Left ventricle myocardium inferior (tissue), 1 donor: ENCODE results near the gene MRPL16. TPM values are rescaled to one million over a fixed set of nuclear protein-coding genes. Genes with fewer than 3 reads are reported as not detected.
"Not testable (repeated sequence)": the region's sequence is repeated elsewhere in the genome, so short reads cannot be mapped to it uniquely, and the experiment has no call there.

ENCODE experiments used
- DNase-seq: peaks from one replicate; pipeline ENCODE4 v3.0.0-alpha.2; 2020
- H3K27ac ChIP-seq: fragments of 200-600 bp; replicated peaks from 2 replicates; pipeline ENCODE4 v1.8.0; 2021
- H3K27me3 ChIP-seq: fragments of 200-600 bp; 2 replicates; pipeline ENCODE4 v1.8.0; 2021; ENCODE audit warnings: low read depth
- H3K36me3 ChIP-seq: fragments of 200-600 bp; 2 replicates; pipeline ENCODE4 v1.8.0; 2021
- H3K4me1 ChIP-seq: fragments of 200-600 bp; 2 replicates; pipeline ENCODE4 v1.8.0; 2021
- H3K4me3 ChIP-seq: fragments of 200-600 bp; 2 replicates; pipeline ENCODE4 v1.8.0; 2021; ENCODE audit warnings: mild to moderate bottlenecking, moderate library complexity
- H3K9me3 ChIP-seq: fragments of 200-600 bp; replicated peaks from 2 replicates; pipeline ENCODE4 v1.8.0; 2021
- intact Hi-C: fragments of 100-400 bp; cut with micrococcal nuclease; formaldehyde crosslinking; loops from one replicate; pipeline ENCODE4 v1.11.0; 2022
- total RNA-seq: library from RNA; stranded (reverse); fragmentation: NEBNext Ultra II Directional; extraction: Animal tissue kit (Norgen Biotek cat#: 25700); gene quantifications from one replicate; pipeline ENCODE4 v1.2.1, GENCODE V29; 2021
- TF ChIP-seq, protein P1 (sequence below): fragments of 200-600 bp; IDR thresholded peaks from 2 replicates; pipeline ENCODE4 v1.8.0; 2021; ENCODE audit warnings: antibody characterized with exemption, mild to moderate bottlenecking, borderline replicate concordance
- donor health status: DM: no; HTN: yes; CAD: no; lungs with severe emphysema.

Gene MRPL16
- total RNA-seq, 1 donor from 2014 or later, result 93.2 TPM

DNA sequence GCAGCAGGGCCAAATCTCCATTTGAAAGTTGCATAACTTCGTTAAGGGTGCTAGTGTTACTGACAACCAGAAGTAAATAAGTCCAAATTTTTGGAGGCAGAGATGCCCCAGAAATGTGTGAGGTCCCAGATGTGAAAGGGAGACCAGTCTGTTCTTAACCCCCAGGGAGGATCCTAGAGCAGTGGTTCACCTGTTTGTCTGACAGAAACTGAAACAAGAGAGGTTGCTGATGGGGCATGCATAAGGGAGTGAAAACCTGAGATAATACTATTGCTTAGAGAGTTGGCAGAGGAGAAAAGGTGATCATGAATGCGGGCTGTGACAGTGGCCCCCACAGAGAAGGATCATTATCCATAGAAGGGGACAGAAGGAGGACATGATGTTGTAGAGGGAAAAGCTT lies 30.9 kb upstream of the MRPL16 start:
- Histone ChIP-seq H3K4me3 (no peak overlapping the region), H3K36me3 (no peaks in the 10 kb centered on the region), H3K4me1 (no peaks in the 10 kb centered on the region), H3K9me3 (no peaks in the 10 kb centered on the region), H3K27ac (no peak overlapping the region), H3K27me3 (no peaks in the 10 kb centered on the region)
- TF ChIP-seq, protein P1, sequence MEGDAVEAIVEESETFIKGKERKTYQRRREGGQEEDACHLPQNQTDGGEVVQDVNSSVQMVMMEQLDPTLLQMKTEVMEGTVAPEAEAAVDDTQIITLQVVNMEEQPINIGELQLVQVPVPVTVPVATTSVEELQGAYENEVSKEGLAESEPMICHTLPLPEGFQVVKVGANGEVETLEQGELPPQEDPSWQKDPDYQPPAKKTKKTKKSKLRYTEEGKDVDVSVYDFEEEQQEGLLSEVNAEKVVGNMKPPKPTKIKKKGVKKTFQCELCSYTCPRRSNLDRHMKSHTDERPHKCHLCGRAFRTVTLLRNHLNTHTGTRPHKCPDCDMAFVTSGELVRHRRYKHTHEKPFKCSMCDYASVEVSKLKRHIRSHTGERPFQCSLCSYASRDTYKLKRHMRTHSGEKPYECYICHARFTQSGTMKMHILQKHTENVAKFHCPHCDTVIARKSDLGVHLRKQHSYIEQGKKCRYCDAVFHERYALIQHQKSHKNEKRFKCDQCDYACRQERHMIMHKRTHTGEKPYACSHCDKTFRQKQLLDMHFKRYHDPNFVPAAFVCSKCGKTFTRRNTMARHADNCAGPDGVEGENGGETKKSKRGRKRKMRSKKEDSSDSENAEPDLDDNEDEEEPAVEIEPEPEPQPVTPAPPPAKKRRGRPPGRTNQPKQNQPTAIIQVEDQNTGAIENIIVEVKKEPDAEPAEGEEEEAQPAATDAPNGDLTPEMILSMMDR, result no peak
- no peak for DNase-seq
- intact Hi-C loops, result no loop called here

GRCh38 chr11:59839615-59840014 lies 29.0 kb upstream of the MRPL16 start:
- TF ChIP-seq, protein P1, result no peak
- no peak for DNase-seq
- H3K9me3 ChIP-seq, result no peaks in the 10 kb centered on the region
- no peaks in the 10 kb centered on the region for H3K36me3 ChIP-seq
- no peaks in the 10 kb centered on the region for H3K27me3 ChIP-seq
- H3K4me3 ChIP-seq, result no peak overlapping the region
- no peaks in the 10 kb centered on the region for H3K4me1 ChIP-seq
- H3K27ac ChIP-seq, result no peak overlapping the region
- intact Hi-C loops, result no loop called here

GRCh38 chr11:59833602-59834001 lies 23.0 kb upstream of the MRPL16 start:
- no peaks in the 10 kb centered on the region for H3K4me1 ChIP-seq
- intact Hi-C loops, result no loop called here
- no peak for DNase-seq
- TF ChIP-seq, protein P1, result no peak
- no peak overlapping the region for H3K4me3 ChIP-seq
- no peaks in the 10 kb centered on the region for H3K9me3 ChIP-seq
- no peaks in the 10 kb centered on the region for H3K36me3 ChIP-seq
- H3K27ac ChIP-seq, result no peak overlapping the region
- H3K27me3 ChIP-seq, result no peaks in the 10 kb centered on the region

GRCh38 chr11:59829358-59829757 lies 18.8 kb upstream of the MRPL16 start:
- no peaks in the 10 kb centered on the region for H3K9me3 ChIP-seq
- no peaks in the 10 kb centered on the region for H3K4me1 ChIP-seq
- H3K27ac ChIP-seq, result no peak overlapping the region
- no peaks in the 10 kb centered on the region for H3K27me3 ChIP-seq
- intact Hi-C loops, result no loop called here
- no peaks in the 10 kb centered on the region for H3K36me3 ChIP-seq
- TF ChIP-seq, protein P1, result no peak
- no peak overlapping the region for H3K4me3 ChIP-seq
- no peak for DNase-seq

DNA sequence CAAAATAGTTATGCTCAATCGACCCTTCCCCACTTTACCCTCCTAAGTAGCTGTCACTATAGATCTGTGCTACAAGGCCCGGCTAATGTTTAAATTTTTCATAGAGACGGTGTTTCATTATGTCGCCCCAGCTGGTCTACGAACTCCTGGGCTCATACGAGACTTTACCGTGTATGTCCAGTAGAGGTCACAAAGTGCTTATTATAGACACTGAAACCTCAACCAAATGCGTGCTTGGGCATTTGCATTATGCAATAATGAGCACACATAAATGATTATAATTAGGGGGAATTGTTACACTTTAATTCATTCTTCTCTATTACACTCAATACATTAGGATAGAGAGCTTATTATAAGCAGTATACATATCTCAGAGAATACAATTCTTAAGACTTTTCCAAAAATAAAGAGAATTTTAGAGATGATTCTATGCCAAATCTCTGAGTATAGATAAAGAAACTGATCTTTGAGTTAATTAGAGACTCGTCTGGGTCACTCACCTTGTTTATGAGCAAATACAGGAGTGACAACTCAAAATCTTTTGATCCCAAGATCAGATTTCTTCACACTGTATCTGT lies 12.5 kb upstream of the MRPL16 start:
- TF ChIP-seq, protein P1, result peak; percentile 71
- no peaks in the 10 kb centered on the region for H3K27me3 ChIP-seq
- H3K4me3 ChIP-seq, result no peak overlapping the region
- intact Hi-C loops, result no loop called here
- no peaks in the 10 kb centered on the region for H3K36me3 ChIP-seq
- no peak for DNase-seq
- H3K9me3 ChIP-seq, result no peaks in the 10 kb centered on the region
- H3K27ac ChIP-seq, result no peak overlapping the region
- H3K4me1 ChIP-seq, result no peaks in the 10 kb centered on the region

- Histone ChIP-seq H3K9me3 (no peaks in the 10 kb centered on the region), H3K27me3 (no peaks in the 10 kb centered on the region), H3K4me1 (no peaks in the 10 kb centered on the region), H3K36me3 (no peaks in the 10 kb centered on the region), H3K27ac (no peak overlapping the region), H3K4me3 (no peak overlapping the region)
- TF ChIP-seq, protein P1, result no peak
- intact Hi-C loops, result no loop called here
- no peak for DNase-seq
Observed at GRCh38 chr11:59818572-59818971, 8.0 kb upstream of the MRPL16 start.

- H3K4me1 ChIP-seq, H3K9me3 ChIP-seq, H3K27ac ChIP-seq, H3K4me3 ChIP-seq, intact Hi-C loops, DNase-seq, H3K36me3 ChIP-seq, H3K27me3 ChIP-seq: not testable (repeated sequence)
Observed at GRCh38 chr11:59816434-59816833, 5.9 kb upstream of the MRPL16 start.
